Aorta (tissue), 4 donors: ENCODE data around the gene KIDINS220. TPM values are rescaled to one million over a fixed set of nuclear protein-coding genes. Genes with fewer than 3 reads are reported as not detected.

Source experiments
- polyA plus RNA-seq, 2 donors: library from polyadenylated mRNA; stranded (reverse); fragments of 200-250 nt; gene quantifications; one replicate each; pipeline ENCODE4 v1.2.3, GENCODE V29; 2013
- total RNA-seq, 2 donors: library from RNA; stranded (reverse); fragmentation: NEBNext Ultra II Directional; extraction: Animal tissue kit (Norgen Biotek cat#: 25700); gene quantifications; one replicate each; pipeline ENCODE4 v1.2.1, GENCODE V29; 2021
- donor health status: healthy with polysubstance abuse.
- donor health status: Bipolar disorder and iron deficiency.
- donor health status: DM: no; HTN: no; CAD: no.
- donor health status: DM: yes; HTN: yes; CAD: no.

The KIDINS220 gene
- total and polyA plus RNA-seq, 4 donors = 6.9 to 81.6 (median 49.3) TPM

Other genes starting within 250 kb of the KIDINS220 start
- gene ID2, start 155.6 kb downstream of the KIDINS220 start, total RNA-seq = 100 to 1,000 TPM; 212 to 322 TPM
- 100 to 1,000 TPM; 159 to 195 TPM for gene ID2, start 155.6 kb downstream of the KIDINS220 start, polyA plus RNA-seq
- gene MBOAT2, start 166.1 kb upstream of the KIDINS220 start, total RNA-seq = 10 to 100 TPM; 18.4 to 26.3 TPM
- gene MBOAT2, start 166.1 kb upstream of the KIDINS220 start, polyA plus RNA-seq = 10 to 100 TPM in 1 of 2 donors, 1 to 10 TPM in 1; 5.0 to 11.6 TPM